Midbrain (tissue), 1 donor: Measurements from ENCODE around the gene CCDC88A.
A peak's percentile ranks its signal among the peaks of the same experiment; 100 is the strongest.
"Not testable (repeated sequence)": the region's sequence is repeated elsewhere in the genome, so short reads cannot be mapped to it uniquely, and the experiment has no call there.

Experiments used
- DNase-seq: peaks from one replicate; lab custom pipeline; 2025; lab: John Stamatoyannopoulos, UW

The CCDC88A gene

GRCh38 chr2:55419679-55420438, at the start of gene CCDC88A:
CCDC88A (minus strand) TSS chr2:55419856; CDS start chr2:55419079, 777 bp downstream.
- DNase-seq = peak; percentile 95

GRCh38 chr2:55461679-55462078, 42.0 kb upstream of the CCDC88A start:
- no peak for DNase-seq

GRCh38 chr2:55460562-55460961, 40.9 kb upstream of the CCDC88A start:
- DNase-seq = no peak

- DNase-seq = no peak
These were observed 40.1 kb upstream of the CCDC88A start for GRCh38 chr2:55459714-55460274.

- no peak for DNase-seq
These were observed 39.6 kb upstream of the CCDC88A start for GRCh38 chr2:55459279-55459678.

- no peak for DNase-seq
These were observed 34.5 kb upstream of the CCDC88A start for GRCh38 chr2:55454121-55454520.

- no peak for DNase-seq
These were observed 33.2 kb upstream of the CCDC88A start for GRCh38 chr2:55452879-55453278.

GRCh38 chr2:55451699-55452098, 32.0 kb upstream of the CCDC88A start:
- DNase-seq = no peak

GRCh38 chr2:55450014-55450413, 30.4 kb upstream of the CCDC88A start:
- DNase-seq = not testable (repeated sequence)

- not testable (repeated sequence) for DNase-seq
These were observed 22.5 kb upstream of the CCDC88A start for GRCh38 chr2:55442045-55442760.

- DNase-seq = no peak
These were observed 21.7 kb upstream of the CCDC88A start for GRCh38 chr2:55441280-55441892.

- no peak for DNase-seq
These were observed 19.4 kb upstream of the CCDC88A start for GRCh38 chr2:55439101-55439397.

GRCh38 chr2:55438391-55439100, 18.9 kb upstream of the CCDC88A start:
- no peak for DNase-seq

- no peak for DNase-seq
These were observed 18.1 kb upstream of the CCDC88A start for GRCh38 chr2:55437515-55438390.

GRCh38 chr2:55431982-55432627, 12.4 kb upstream of the CCDC88A start:
- peak; percentile 49 for DNase-seq

GRCh38 chr2:55430211-55430975, 10.7 kb upstream of the CCDC88A start:
- no peak for DNase-seq

- no peak for DNase-seq
These were observed 8.6 kb upstream of the CCDC88A start for GRCh38 chr2:55428258-55428657.

- DNase-seq = no peak
These were observed 5.8 kb upstream of the CCDC88A start for GRCh38 chr2:55425431-55425831.

GRCh38 chr2:55422876-55423665, 3.4 kb upstream of the CCDC88A start:
- no peak for DNase-seq
